ENCODE results near the gene LENEP.

LENEP gene

DNA sequence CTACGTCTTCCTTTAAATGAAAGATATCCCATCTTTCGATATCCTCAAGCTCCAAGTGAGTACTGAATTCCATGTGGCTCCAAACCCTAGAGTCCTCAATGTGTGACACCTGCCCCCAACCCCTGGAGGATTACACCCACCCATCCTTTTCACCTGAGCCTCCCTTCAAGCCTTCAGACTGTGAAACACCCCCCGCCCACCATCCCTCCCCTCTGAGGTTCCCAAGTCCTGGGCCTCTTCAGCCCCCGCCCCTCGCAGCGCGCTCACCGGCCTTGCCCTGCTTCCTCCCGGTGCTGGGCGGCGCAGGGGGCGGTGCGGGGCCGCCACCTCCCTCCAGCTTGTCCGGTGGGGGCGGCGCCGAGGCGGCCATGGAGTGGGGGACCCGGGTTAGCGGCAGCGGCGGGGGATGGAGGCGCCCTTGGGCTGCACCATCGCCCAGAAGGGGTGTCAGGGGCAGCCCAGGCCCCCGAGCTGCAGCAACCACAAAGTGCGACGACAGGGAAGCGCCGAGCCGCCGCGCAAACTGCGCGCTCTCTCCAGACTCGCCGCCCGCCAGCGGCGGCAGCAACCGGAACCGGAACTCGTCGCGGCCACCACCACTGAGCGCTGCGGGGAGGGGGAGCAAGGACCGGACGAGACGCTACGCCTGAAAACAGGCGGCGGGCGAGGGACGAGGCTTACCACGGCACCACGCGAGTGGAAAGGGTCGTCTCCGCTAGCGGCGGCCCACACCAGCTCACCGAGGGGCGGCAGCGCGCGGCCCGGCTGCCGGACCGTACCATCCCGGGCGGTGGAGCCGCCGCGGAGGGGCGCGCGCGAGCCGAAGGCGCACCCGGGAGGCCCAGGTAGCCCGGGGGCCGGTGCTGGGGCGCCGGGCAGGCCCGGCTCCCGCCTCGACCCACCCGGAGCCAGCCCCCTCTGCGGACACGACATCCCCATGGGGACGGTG is 31.9 kb upstream of the LENEP start, which contains the start of gene PYGO2:
Gene PYGO2 (minus strand): TSS at position 576 of the 949 bp plus-strand sequence. CDS start 206 bp downstream, at position 370.
- DNase-seq, result peak; percentile 27 to 70

DNA sequence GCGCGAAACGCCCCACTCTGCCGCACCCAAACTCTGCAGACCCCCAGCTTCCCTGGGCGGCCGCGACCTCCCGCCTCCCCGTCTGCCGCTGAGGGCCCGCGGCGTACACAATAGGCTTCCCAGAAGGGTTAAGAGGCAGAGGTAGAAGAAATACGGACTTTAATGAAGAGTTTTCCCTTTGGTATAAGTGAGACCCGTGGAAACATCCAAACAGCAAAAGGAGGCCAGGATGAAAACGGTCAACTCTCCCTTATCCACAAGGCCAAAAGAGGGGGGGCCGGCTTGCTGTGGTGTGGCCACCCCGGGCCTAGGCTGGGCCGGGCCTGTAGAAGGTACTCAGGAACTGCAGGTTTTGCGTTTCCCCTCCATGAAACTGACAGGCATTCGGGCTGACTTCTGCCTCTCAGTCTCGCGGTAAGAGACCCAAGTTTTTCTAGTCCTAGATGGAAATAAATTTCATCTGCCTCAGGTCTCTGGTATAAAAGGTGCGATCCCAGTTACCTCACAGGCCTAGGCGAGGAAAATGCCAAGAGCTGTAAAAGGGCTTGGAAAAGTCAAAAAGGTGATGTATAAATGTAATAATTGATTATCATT is 31.1 kb upstream of the LENEP start:
- DNase-seq, result peak in 1 of 2 experiments; percentile 35

GRCh38 chr1:154962795-154963330 is 30.5 kb upstream of the LENEP start:
- no peak for DNase-seq

GRCh38 chr1:154963643-154964042 is 29.7 kb upstream of the LENEP start:
- no peak for DNase-seq

GRCh38 chr1:154964359-154964758 is 29.0 kb upstream of the LENEP start:
- DNase-seq, result no peak

DNA sequence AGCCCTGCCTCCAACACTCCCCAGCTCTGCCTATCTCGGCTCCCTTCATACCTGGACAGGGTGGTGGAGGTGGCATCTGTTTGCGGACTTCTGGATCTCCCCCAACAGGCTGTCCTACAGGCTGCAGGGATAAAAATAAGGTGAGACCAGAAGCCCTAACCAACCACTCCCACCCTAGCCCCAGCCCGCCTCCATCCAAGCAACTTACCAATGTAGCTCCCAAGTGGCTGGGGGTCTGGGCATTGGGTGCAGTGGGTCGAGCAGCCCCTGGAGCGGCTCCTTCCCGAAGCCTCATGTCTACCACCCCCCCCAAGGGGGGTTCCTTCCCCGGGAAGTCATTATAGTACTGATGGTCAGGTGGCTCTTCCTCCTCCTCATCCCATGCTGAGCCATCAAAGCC is 27.3 kb upstream of the LENEP start:
- no peak for DNase-seq

- no peak for DNase-seq
Observed at GRCh38 chr1:154967331-154967950, 25.9 kb upstream of the LENEP start.

GRCh38 chr1:154968731-154969130 is 24.7 kb upstream of the LENEP start:
- DNase-seq, result no peak

GRCh38 chr1:154969246-154969645 is 24.1 kb upstream of the LENEP start:
- DNase-seq, result no peak

GRCh38 chr1:154969860-154970452 is 23.4 kb upstream of the LENEP start:
- no peak for DNase-seq

- peak; percentile 75 to 82 for DNase-seq
Observed at GRCh38 chr1:154970631-154971340, 22.6 kb upstream of the LENEP start, which contains the start of gene SHC1. TSS of gene SHC1 (minus strand) at chr1:154970747. CDS start at chr1:154970526, 221 bp downstream.

GRCh38 chr1:154971341-154971998 is 21.9 kb upstream of the LENEP start:
- DNase-seq, result peak in 1 of 2 experiments; percentile 56

DNA sequence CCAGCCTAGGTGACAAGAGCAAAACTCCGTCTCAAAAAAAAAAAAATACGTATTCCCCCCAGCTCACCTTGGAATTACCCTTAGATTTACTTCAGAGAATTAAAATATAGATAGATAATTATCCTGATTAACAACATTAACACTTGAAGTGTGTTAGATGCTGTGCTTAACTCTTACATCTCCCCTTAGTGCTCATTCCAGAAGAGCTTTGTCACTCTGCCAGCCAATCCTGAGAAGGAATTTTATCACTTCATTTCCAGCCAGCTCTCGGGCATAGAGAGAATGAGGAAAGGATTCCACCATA is 21.2 kb upstream of the LENEP start:
- DNase-seq, result no peak

DNA sequence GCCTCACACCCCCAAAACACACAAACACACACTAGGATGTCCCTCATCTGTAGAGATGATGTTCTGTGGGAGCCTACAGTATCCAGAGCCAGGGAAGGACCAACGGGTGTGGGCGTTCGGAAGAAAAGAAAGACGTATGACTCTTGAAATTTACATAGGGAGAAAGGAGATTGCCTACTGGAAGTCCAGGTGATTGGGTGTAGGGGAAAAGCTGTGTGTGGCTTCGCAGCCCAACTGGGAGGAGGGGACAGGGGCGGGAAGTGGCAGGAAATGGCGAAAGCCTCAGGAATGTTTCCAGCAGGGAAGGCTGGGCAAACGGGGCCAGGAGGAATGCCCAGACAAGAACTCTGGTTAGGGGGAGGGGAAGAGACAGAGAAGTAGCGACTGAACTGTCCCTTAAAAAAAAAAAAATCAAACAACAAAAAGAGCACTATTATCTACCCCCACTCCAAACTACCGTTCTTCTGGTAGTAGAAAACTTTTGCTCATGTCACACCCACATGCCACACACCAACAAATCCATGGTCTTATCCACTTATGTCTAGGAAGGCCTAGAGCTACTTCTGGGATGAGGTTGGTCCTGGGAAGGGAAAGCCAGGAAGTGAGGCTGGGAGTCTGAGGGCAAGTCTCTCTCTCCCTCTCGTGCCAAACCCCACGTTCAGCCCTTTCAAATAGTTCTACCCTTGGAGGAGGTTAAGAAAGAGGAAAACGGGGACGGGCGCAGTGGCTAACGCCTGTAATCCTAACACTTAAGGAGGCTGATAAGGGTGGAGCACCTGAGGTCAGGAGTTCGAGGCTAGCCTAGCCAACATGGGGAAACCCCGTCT is 20.7 kb upstream of the LENEP start:
- peak; percentile 71 to 91 for DNase-seq

DNA sequence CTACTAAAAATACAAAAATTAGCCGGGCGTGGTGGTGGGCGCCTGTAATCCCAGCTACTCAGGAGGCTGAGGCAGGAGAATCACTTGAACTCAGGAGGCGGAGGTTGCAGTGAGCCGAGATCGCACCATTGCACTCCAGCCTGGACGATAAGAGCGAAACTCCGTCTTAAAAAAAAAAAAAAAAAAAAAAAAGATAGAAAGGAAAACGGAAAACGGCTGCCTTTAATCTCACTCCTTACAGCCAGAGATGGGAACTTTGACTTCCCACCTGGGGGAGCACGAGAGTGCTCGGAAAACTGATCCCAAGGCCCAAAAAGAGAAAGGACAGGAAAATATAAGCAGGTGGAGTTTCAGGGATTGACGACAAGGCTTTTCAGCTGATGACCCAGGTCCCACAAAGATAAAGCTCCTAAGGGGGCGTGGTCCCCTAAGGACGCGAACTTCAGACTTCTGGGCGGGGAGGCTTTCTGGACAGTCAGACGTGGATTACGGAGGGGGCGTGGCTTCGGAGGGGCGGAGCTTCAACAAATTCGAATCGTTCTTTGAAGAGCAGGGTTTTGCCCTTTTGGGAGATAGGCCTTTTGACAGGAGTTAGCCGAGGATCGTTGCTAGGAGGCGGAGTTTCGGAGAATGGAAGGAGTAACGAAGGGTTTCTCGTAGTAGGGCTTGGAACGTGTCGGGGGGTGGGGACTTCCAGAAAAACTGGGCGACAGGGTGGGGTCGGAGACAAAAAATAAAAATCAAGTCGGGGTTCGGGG is 19.9 kb upstream of the LENEP start:
- DNase-seq, result peak; percentile 95 to 97

GRCh38 chr1:154974102-154974807 is 19.1 kb upstream of the LENEP start, which contains the start of gene CKS1B:
TSS of gene CKS1B (plus strand) at chr1:154974681. CDS start at chr1:154974746, 65 bp downstream.
- peak; percentile 97 to 98 for DNase-seq

DNA sequence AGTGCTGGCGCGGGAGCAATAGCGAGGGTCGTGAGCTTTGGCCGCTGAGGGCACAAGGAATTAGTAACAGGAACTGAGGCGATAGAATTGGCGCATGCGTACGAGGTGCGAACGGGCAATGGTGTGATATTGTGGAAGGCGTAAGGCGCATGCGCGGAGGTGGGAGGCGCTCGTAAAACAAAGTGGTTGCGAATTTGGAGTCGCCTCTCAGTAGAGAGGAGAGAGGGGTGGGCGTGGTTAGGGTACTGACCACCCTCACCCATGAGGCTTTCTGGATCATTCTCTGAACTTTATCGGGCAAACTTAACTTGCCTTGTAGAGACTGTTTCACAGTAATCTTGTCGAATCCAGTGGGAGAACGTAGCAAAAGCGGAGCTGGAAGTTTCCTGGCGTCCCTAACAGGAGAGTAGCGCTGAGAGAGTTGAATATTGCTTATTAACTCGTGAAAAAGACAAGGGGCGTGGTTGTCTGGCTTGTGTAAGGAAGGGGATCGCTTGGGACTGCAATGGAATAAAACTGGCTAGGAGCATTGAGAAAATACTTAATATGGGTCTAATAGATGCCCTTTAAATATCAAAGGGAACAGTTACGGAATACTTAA is 18.5 kb upstream of the LENEP start:
- peak; percentile 80 to 92 for DNase-seq

GRCh38 chr1:154975409-154976059 is 17.9 kb upstream of the LENEP start:
- no peak for DNase-seq

All from SW 1271 (cell line).